ENCODE results near the gene CRISPLD2. TPM values are rescaled to one million over a fixed set of nuclear protein-coding genes. Genes with fewer than 3 reads are reported as not detected.

The CRISPLD2 gene
- total RNA-seq, 5 donors from 2014 or later (not counting 1 experiment from before 2014, with no cell fraction given): 0.76 to 2.8 (median 1.8) TPM

DNA sequence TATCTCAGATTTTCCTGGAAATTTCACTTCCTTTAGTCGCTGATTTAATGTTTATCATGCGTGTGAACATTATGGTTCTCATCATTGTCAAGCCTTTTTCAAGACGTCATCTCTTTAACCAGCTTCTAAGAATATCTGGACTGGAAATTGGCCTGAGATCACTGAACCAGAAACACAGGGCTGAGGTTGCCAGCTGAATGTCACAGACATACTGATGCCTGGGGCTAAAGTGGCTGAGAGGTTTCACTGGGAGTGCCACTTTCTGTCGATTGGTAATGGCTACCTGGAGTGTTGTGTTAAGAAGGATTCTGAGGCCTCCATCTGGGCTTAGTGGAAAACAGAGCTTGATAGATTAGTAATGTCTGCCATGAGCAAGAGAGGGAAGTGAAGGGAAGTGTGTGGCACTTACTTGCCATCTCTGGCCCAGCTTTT is 54.2 kb downstream of the CRISPLD2 start:
- Mint-ChIP-seq H3K27ac (no peak overlapping the region), H3K27me3 (no peaks in the 10 kb centered on the region), H3K36me3 (no peaks in the 10 kb centered on the region), H3K4me1 (no peaks in the 10 kb centered on the region), H3K9me3 (no peaks in the 10 kb centered on the region), H3K4me3 (no peak overlapping the region)
- Histone ChIP-seq H3K4me3 (ENCODE audit: control insufficient read depth in 1 of 2, extremely low read depth in 1 of 2, low read length in 1 of 2) (no peak overlapping the region), H3K27ac (ENCODE audit: low read length) (no peak overlapping the region), H3K4me1 (ENCODE audit: control insufficient read depth in 1 of 2, extremely low read depth in 1 of 2, insufficient read depth in 2 of 2, low read length in 2 of 2) (no peaks in the 10 kb centered on the region), H3K27me3 (replicated peaks in 1 of 2; ENCODE audit: control insufficient read depth in 2 of 2, extremely low read depth in 1 of 2, insufficient read depth in 2 of 2, low read length in 1 of 2) (peaks cover 0 to 4% of the 10 kb centered on the region in 2 experiments), H3K36me3 (ENCODE audit: control insufficient read depth in 2 of 2, extremely low read depth in 1 of 2, insufficient read depth in 1 of 2, low read length in 1 of 2) (no peaks in the 10 kb centered on the region), H3K9me3 (no peaks in the 10 kb centered on the region)
- ATAC-seq (replicated peaks in 1 of 4): no peak
- 81% methylated on average over 3 of the region's 4 CpGs for whole genome bisulfite sequencing (ENCODE audit: insufficient coverage)
- no peak for DNase-seq
- POLR2A ChIA-PET: interaction anchor here in 1 of 2 donors (0.5 kb wide), 1 partner anchor 38 kb away, joined by 3 read pairs; no protein-coding TSS in a partner anchor
- CTCF ChIA-PET: interaction anchor here in 1 of 2 donors (0.6 kb wide), 2 partner anchors 88 to 1960 kb away, joined by 3 to 6 read pairs; no protein-coding TSS in a partner anchor

DNA sequence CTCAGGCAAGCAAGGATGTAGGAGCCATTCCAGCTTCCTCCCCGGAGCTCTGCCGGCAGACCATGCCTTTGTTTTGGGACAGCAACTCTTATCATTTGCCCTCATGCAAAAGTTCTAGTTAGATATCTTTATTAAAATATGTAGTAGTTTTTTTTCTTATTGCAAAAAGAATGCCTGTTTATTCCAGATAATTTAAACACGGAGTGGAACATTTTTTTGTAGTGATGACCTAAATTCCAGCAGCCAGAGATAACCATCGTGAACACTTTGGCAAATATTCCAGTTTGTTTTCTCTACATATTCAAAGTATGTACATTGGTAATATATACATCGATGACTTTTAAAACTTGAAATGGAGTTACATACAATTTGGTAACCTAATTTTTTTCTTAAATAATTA is 54.8 kb downstream of the CRISPLD2 start:
- Histone ChIP-seq H3K27me3 (replicated peaks in 1 of 2; ENCODE audit: control insufficient read depth in 2 of 2, extremely low read depth in 1 of 2, insufficient read depth in 2 of 2, low read length in 1 of 2) (peaks cover 0 to 4% of the 10 kb centered on the region in 2 experiments), H3K36me3 (ENCODE audit: control insufficient read depth in 2 of 2, extremely low read depth in 1 of 2, insufficient read depth in 1 of 2, low read length in 1 of 2) (no peaks in the 10 kb centered on the region), H3K9me3 (no peaks in the 10 kb centered on the region), H3K4me1 (ENCODE audit: control insufficient read depth in 1 of 2, extremely low read depth in 1 of 2, insufficient read depth in 2 of 2, low read length in 2 of 2) (no peaks in the 10 kb centered on the region), H3K27ac (ENCODE audit: low read length) (no peak overlapping the region), H3K4me3 (ENCODE audit: control insufficient read depth in 1 of 2, extremely low read depth in 1 of 2, low read length in 1 of 2) (no peak overlapping the region)
- H3K27ac Mint-ChIP-seq: no peak overlapping the region
- no peaks in the 10 kb centered on the region for H3K9me3 Mint-ChIP-seq
- H3K36me3 Mint-ChIP-seq: no peaks in the 10 kb centered on the region
- no peaks in the 10 kb centered on the region for H3K27me3 Mint-ChIP-seq
- ATAC-seq (replicated peaks in 1 of 4) (no peak), DNase-seq (no peak)
- CTCF ChIA-PET: no interaction called here
- WGBS (ENCODE audit: insufficient coverage): no CpG with 5 or more reads among the region's 5 CpGs
- POLR2A ChIA-PET: interaction anchor here in 1 of 2 donors (0.5 kb wide), 1 partner anchor 38 kb away, joined by 3 read pairs; no protein-coding TSS in a partner anchor
- no peak overlapping the region for H3K4me3 Mint-ChIP-seq
- H3K4me1 Mint-ChIP-seq: no peaks in the 10 kb centered on the region

DNA sequence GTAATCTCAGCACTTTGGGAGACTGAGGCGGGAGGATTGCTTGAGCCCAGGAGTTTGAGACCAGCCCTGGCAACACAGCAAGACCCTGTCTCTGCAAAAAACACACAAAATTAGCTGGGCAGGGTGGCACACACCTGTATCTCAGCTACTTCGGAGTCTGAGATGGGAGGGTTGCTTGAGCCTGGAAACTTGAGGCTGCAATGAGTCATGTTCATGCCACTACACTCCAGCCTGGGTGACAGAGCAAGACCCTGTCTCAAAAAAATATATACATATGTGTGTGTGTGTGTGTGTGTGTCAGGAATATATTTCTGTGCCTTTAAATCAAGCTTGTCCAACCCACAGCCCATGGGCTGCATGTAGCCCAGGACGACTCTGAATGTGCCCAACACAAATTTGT is 55.2 kb downstream of the CRISPLD2 start:
- ChIA-PET POLR2A (interaction anchor here in 1 of 2 donors (0.6 kb wide), 1 partner anchor 1079 kb away, joined by 7 read pairs; no protein-coding TSS in a partner anchor), CTCF (interaction anchor here in 1 of 2 donors (0.7 kb wide), 1 partner anchor 424 kb away, joined by 7 read pairs; no protein-coding TSS in a partner anchor)
- H3K36me3 Mint-ChIP-seq: no peaks in the 10 kb centered on the region
- Histone ChIP-seq H3K27ac (ENCODE audit: low read length) (no peak overlapping the region), H3K4me3 (ENCODE audit: control insufficient read depth in 1 of 2, extremely low read depth in 1 of 2, low read length in 1 of 2) (no peak overlapping the region), H3K27me3 (replicated peaks in 1 of 2; ENCODE audit: control insufficient read depth in 2 of 2, extremely low read depth in 1 of 2, insufficient read depth in 2 of 2, low read length in 1 of 2) (peaks cover 0 to 4% of the 10 kb centered on the region in 2 experiments), H3K36me3 (ENCODE audit: control insufficient read depth in 2 of 2, extremely low read depth in 1 of 2, insufficient read depth in 1 of 2, low read length in 1 of 2) (no peaks in the 10 kb centered on the region), H3K4me1 (ENCODE audit: control insufficient read depth in 1 of 2, extremely low read depth in 1 of 2, insufficient read depth in 2 of 2, low read length in 2 of 2) (no peaks in the 10 kb centered on the region), H3K9me3 (no peaks in the 10 kb centered on the region)
- no peaks in the 10 kb centered on the region for H3K4me1 Mint-ChIP-seq
- no peaks in the 10 kb centered on the region for H3K27me3 Mint-ChIP-seq
- WGBS (ENCODE audit: insufficient coverage): 89% methylated on average over 1 of the region's 3 CpGs
- DNase-seq (no peak), ATAC-seq (replicated peaks in 1 of 4) (no peak)
- H3K4me3 Mint-ChIP-seq: no peak overlapping the region
- H3K27ac Mint-ChIP-seq: no peak overlapping the region
- H3K9me3 Mint-ChIP-seq: no peaks in the 10 kb centered on the region

DNA sequence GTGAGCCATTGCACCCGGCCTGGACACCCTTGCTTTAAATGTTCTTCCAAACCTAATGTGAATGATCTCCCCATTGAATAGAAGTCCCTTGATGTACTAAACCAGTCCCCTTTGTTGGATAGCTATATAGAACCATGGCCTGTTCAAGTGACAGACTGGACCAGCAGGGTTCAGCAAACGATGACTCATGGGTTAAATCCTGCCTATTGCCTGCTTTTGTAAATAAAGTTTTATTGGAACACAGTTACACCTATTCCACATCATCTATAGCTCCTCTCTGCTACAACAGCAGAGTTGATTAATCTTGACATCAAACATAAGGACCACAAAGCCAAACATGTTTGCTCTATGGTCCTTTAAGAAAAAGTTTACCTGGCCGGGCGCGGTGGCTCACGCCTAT is 56.1 kb downstream of the CRISPLD2 start:
- ATAC-seq (replicated peaks in 1 of 4) (no peak), DNase-seq (no peak)
- Histone ChIP-seq H3K4me3 (ENCODE audit: control insufficient read depth in 1 of 2, extremely low read depth in 1 of 2, low read length in 1 of 2) (no peak overlapping the region), H3K36me3 (ENCODE audit: control insufficient read depth in 2 of 2, extremely low read depth in 1 of 2, insufficient read depth in 1 of 2, low read length in 1 of 2) (no peaks in the 10 kb centered on the region), H3K4me1 (ENCODE audit: control insufficient read depth in 1 of 2, extremely low read depth in 1 of 2, insufficient read depth in 2 of 2, low read length in 2 of 2) (no peaks in the 10 kb centered on the region), H3K27ac (ENCODE audit: low read length) (no peak overlapping the region), H3K27me3 (replicated peaks in 1 of 2; ENCODE audit: control insufficient read depth in 2 of 2, extremely low read depth in 1 of 2, insufficient read depth in 2 of 2, low read length in 1 of 2) (peaks cover 0 to 4% of the 10 kb centered on the region in 2 experiments), H3K9me3 (no peaks in the 10 kb centered on the region)
- Mint-ChIP-seq H3K4me1 (no peaks in the 10 kb centered on the region), H3K27ac (no peak overlapping the region), H3K4me3 (no peak overlapping the region), H3K27me3 (no peaks in the 10 kb centered on the region), H3K9me3 (no peaks in the 10 kb centered on the region), H3K36me3 (no peaks in the 10 kb centered on the region)
- ChIA-PET CTCF (interaction anchor here in 1 of 2 donors (0.7 kb wide), 1 partner anchor 425 kb away, joined by 7 read pairs; no protein-coding TSS in a partner anchor), POLR2A (interaction anchor here in 1 of 2 donors (0.6 kb wide), 2 partner anchors 424 to 1078 kb away, joined by 7 to 15 read pairs; no protein-coding TSS in a partner anchor)
- 60% methylated on average over 1 of the region's 6 CpGs for WGBS (ENCODE audit: insufficient coverage)

DNA sequence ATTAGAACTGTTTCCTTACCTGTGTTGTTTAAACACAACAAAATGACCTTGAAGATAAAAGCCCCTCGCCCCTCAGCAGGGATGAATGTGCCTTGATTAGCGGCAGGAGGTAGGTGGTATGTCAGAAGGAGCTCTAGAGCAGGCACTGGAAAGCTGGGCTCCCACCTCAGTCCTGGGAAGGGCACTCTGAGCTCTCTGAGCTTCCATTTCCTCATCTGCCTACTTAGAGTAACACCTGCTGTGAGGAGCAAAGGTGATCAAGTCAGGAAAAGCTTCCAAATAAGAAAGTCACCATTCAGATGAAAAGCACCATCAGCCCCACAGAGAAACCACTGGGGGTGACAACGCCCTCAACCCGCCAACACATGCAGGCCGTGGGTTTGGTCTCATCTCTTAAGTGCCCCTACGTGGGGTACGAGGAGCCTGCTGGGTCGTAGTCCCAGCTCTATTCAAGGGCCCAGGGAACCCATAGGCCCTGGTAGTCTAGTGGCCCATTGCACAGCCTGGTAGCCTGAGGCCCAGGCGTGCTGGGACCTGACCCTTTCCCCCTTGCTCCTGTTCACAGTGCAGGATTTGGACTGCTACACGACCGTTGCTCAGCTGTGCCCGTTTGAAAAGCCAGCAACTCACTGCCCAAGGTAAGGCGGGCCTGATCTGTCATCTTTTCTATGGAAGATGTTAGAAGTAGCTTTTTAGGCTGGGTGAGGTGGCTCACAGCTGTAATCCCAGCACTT is 57.3 kb downstream of the CRISPLD2 start:
- WGBS (ENCODE audit: insufficient coverage): 88% methylated on average over 8 of the region's 13 CpGs
- ChIA-PET CTCF (no interaction called here), POLR2A (no interaction called here)
- no peak overlapping the region for H3K4me3 ChIP-seq (ENCODE audit: control insufficient read depth in 1 of 2, extremely low read depth in 1 of 2, low read length in 1 of 2)
- H3K4me1 Mint-ChIP-seq: no peaks in the 10 kb centered on the region
- H3K27me3 ChIP-seq (replicated peaks in 1 of 2; ENCODE audit: control insufficient read depth in 2 of 2, extremely low read depth in 1 of 2, insufficient read depth in 2 of 2, low read length in 1 of 2): peaks cover 0 to 4% of the 10 kb centered on the region in 2 experiments
- peaks cover 2% of the 10 kb centered on the region for H3K36me3 Mint-ChIP-seq
- ATAC-seq (replicated peaks in 1 of 4) (no peak), DNase-seq (no peak)
- peaks cover 1 to 4% (median 3%) of the 10 kb centered on the region in 3 donors for H3K9me3 Mint-ChIP-seq
- H3K4me3 Mint-ChIP-seq: no peak overlapping the region
- no peaks in the 10 kb centered on the region for H3K4me1 ChIP-seq (ENCODE audit: control insufficient read depth in 1 of 2, extremely low read depth in 1 of 2, insufficient read depth in 2 of 2, low read length in 2 of 2)
- H3K27me3 Mint-ChIP-seq: no peaks in the 10 kb centered on the region
- H3K27ac Mint-ChIP-seq: no peak overlapping the region
- no peak overlapping the region for H3K27ac ChIP-seq (ENCODE audit: low read length)
- no peaks in the 10 kb centered on the region for H3K9me3 ChIP-seq
- no peaks in the 10 kb centered on the region for H3K36me3 ChIP-seq (ENCODE audit: control insufficient read depth in 2 of 2, extremely low read depth in 1 of 2, insufficient read depth in 1 of 2, low read length in 1 of 2)

DNA sequence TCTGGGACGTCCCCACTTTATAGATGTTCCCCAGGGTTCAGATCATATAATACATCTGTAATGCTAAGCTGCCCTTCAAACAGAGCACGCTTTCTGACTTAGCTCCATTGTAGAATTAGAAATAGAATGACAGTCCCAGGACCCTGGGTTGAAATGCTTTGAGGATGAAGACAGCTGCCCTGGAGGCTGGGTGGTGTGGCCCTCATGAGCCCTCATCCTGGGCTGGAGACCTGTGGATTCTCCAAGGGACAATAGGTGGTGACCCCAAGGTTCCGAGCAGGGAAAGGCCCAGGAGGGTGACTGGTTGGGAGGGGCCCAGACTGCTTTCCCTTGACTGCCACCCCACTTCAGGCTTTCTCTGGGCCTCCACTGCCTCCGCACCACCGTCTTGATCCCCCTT is 59.0 kb downstream of the CRISPLD2 start:
- Mint-ChIP-seq H3K9me3 (peaks cover 2 to 4% (median 3%) of the 10 kb centered on the region in 3 donors), H3K27ac (no peak overlapping the region), H3K27me3 (no peaks in the 10 kb centered on the region), H3K36me3 (peaks cover 2% of the 10 kb centered on the region), H3K4me3 (no peak overlapping the region), H3K4me1 (no peaks in the 10 kb centered on the region)
- peaks cover 0 to 7% of the 10 kb centered on the region in 2 experiments for H3K27me3 ChIP-seq (replicated peaks in 1 of 2; ENCODE audit: control insufficient read depth in 2 of 2, extremely low read depth in 1 of 2, insufficient read depth in 2 of 2, low read length in 1 of 2)
- WGBS (ENCODE audit: insufficient coverage): no CpG with 5 or more reads among the region's 5 CpGs
- no peaks in the 10 kb centered on the region for H3K9me3 ChIP-seq
- ChIA-PET POLR2A (no interaction called here), CTCF (no interaction called here)
- no peak for DNase-seq
- H3K27ac ChIP-seq (ENCODE audit: low read length): no peak overlapping the region
- peaks cover 0 to 2% of the 10 kb centered on the region in 2 donors for H3K36me3 ChIP-seq (ENCODE audit: control insufficient read depth in 2 of 2, extremely low read depth in 1 of 2, insufficient read depth in 1 of 2, low read length in 1 of 2)
- no peaks in the 10 kb centered on the region for H3K4me1 ChIP-seq (ENCODE audit: control insufficient read depth in 1 of 2, extremely low read depth in 1 of 2, insufficient read depth in 2 of 2, low read length in 2 of 2)
- no peak overlapping the region for H3K4me3 ChIP-seq (ENCODE audit: control insufficient read depth in 1 of 2, extremely low read depth in 1 of 2, low read length in 1 of 2)
- ATAC-seq (replicated peaks in 1 of 4): no peak
